ENCODE results near the gene EPN1. TPM values are rescaled to one million over a fixed set of nuclear protein-coding genes. Genes with fewer than 3 reads are reported as not detected.
A peak's percentile ranks its signal among the peaks of the same experiment; 100 is the strongest.

The EPN1 gene
- total RNA-seq, 1 donor from 2014 or later: 155 TPM

GRCh38 chr19:55698256-55698655 lies 23.2 kb downstream of the EPN1 start:
- H3K27me3 ChIP-seq (ENCODE audit: control insufficient read depth, insufficient read depth, low read length): no peaks in the 10 kb centered on the region
- H3K4me3 ChIP-seq (ENCODE audit: low read depth, low read length): no peak overlapping the region
- TF ChIP-seq, protein P1, sequence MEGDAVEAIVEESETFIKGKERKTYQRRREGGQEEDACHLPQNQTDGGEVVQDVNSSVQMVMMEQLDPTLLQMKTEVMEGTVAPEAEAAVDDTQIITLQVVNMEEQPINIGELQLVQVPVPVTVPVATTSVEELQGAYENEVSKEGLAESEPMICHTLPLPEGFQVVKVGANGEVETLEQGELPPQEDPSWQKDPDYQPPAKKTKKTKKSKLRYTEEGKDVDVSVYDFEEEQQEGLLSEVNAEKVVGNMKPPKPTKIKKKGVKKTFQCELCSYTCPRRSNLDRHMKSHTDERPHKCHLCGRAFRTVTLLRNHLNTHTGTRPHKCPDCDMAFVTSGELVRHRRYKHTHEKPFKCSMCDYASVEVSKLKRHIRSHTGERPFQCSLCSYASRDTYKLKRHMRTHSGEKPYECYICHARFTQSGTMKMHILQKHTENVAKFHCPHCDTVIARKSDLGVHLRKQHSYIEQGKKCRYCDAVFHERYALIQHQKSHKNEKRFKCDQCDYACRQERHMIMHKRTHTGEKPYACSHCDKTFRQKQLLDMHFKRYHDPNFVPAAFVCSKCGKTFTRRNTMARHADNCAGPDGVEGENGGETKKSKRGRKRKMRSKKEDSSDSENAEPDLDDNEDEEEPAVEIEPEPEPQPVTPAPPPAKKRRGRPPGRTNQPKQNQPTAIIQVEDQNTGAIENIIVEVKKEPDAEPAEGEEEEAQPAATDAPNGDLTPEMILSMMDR (IDR thresholded peaks at IDR 0.05; ENCODE audit: insufficient read depth, low read length, poor library complexity, severe bottlenecking): no peak
- no peaks in the 10 kb centered on the region for H3K36me3 ChIP-seq (ENCODE audit: control insufficient read depth, insufficient read depth, low read length)
- no peak for DNase-seq (ENCODE audit: low read depth)

DNA sequence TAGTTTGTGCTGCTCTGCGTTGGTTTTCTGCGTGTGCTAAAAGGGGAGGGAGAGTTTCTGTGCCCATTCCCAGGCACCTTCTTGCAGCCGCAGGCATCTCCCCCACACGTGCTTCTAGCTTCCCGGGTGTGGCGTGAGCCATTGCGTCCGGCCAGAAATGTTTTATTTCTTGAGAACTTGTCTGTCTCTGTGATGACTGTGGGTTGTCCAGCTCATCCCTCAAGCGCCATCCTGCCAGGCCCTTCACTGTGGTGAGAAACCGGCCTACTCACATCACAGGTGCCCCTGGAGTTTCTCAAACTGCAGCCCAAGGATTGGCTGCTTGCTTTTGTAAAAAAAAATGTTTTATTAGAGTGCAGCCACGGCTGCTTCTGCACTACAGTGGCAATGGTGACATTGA lies 24.2 kb downstream of the EPN1 start:
- Histone ChIP-seq H3K36me3 (ENCODE audit: control insufficient read depth, insufficient read depth, low read length) (no peaks in the 10 kb centered on the region), H3K4me3 (ENCODE audit: low read depth, low read length) (no peak overlapping the region), H3K27me3 (ENCODE audit: control insufficient read depth, insufficient read depth, low read length) (no peaks in the 10 kb centered on the region)
- no peak for DNase-seq (ENCODE audit: low read depth)
- TF ChIP-seq, protein P1 (IDR thresholded peaks at IDR 0.05; ENCODE audit: insufficient read depth, low read length, poor library complexity, severe bottlenecking): no peak

- Histone ChIP-seq H3K36me3 (ENCODE audit: control insufficient read depth, insufficient read depth, low read length) (no peaks in the 10 kb centered on the region), H3K27me3 (ENCODE audit: control insufficient read depth, insufficient read depth, low read length) (no peaks in the 10 kb centered on the region), H3K4me3 (ENCODE audit: low read depth, low read length) (no peak overlapping the region)
- no peak for DNase-seq (ENCODE audit: low read depth)
- TF ChIP-seq, protein P1 (IDR thresholded peaks at IDR 0.05; ENCODE audit: insufficient read depth, low read length, poor library complexity, severe bottlenecking): no peak
Observed at GRCh38 chr19:55700813-55701212, 25.8 kb downstream of the EPN1 start.

DNA sequence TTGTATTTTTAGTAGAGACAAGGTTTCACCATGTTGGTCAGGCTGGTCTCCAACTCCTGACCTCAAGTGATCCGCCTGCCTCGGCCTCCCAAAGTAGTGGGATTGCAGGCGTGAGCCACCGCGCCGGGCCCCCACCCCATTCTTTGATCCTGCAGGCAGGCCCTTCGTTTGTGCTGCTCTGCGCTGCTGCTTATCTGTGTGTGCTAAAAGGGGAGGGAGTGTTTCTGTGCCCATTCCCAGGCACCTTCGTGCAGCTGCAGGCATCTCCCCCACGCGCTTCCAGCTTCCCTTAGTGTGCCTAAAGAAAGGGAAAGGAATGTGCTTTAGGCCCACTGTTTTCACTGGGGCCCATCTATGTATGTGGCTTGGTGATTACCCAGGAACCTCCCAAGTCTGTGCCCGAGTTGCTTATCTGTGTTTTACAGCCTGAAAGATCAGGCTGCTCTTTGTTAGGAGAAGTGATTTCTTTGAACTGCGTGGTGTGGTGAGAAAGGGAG lies 27.2 kb downstream of the EPN1 start:
- no peak for DNase-seq (ENCODE audit: low read depth)
- Histone ChIP-seq H3K27me3 (ENCODE audit: control insufficient read depth, insufficient read depth, low read length) (no peaks in the 10 kb centered on the region), H3K4me3 (ENCODE audit: low read depth, low read length) (no peak overlapping the region), H3K36me3 (ENCODE audit: control insufficient read depth, insufficient read depth, low read length) (no peaks in the 10 kb centered on the region)
- TF ChIP-seq, protein P1 (IDR thresholded peaks at IDR 0.05; ENCODE audit: insufficient read depth, low read length, poor library complexity, severe bottlenecking): no peak

DNA sequence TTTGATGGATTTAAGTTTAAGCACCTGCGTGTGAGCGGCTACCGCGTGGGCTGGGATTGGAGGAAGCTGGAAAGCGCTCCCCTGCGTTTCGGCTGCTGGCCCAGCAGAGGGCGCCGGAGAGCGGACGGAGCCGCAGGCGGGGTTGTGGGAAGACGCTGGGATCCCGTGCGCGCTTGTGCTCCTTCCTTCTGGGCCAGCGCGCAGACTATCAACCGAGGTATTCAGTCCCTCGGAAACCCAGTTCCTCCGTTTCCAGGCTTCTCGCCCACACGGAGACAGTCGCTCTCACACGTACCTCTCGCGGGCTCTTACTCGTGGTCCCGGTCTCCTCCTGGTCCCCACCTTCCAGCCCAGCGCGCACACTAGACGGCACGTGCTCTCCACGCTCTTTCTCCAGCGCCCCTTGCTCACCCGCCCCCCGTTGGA lies 28.8 kb downstream of the EPN1 start:
- Histone ChIP-seq H3K4me3 (ENCODE audit: low read depth, low read length) (no peak overlapping the region), H3K27me3 (ENCODE audit: control insufficient read depth, insufficient read depth, low read length) (no peaks in the 10 kb centered on the region), H3K36me3 (ENCODE audit: control insufficient read depth, insufficient read depth, low read length) (no peaks in the 10 kb centered on the region)
- DNase-seq (ENCODE audit: low read depth): no peak
- TF ChIP-seq, protein P1 (IDR thresholded peaks at IDR 0.05; ENCODE audit: insufficient read depth, low read length, poor library complexity, severe bottlenecking): peak; percentile 76
